Tibial nerve (tissue), 4 donors: Measurements from ENCODE around the gene CALCR.

Source experiments
- CTCF ChIP-seq, 5 experiments: fragments of 200-600 bp in 3 of 5; fragments of 450-650 bp in 2 of 5; sonication (generic) in 3 of 5; IDR thresholded peaks; one replicate each; pipeline ENCODE4 v1.5.1; 2016 to 2019; ENCODE audit warnings: antibody characterized with exemption in 5 of 5, mild to moderate bottlenecking in 3 of 5, moderate library complexity in 2 of 5
- EP300 ChIP-seq, 2 donors: sonication (generic); formaldehyde crosslinking; IDR thresholded peaks; one replicate each; pipeline ENCODE4 v1.6.1; 2017; ENCODE audit warnings: antibody characterized with exemption in 2 of 2, mild to moderate bottlenecking in 1 of 2
- POLR2A ChIP-seq, 2 donors: fragments of 450-650 bp; IDR thresholded peaks; one replicate each; pipeline ENCODE4 v1.6.1; 2017; ENCODE audit warnings: antibody characterized with exemption in 2 of 2, mild to moderate bottlenecking in 2 of 2, moderate library complexity in 2 of 2

GRCh38 chr7:93578762-93579161 is 4.2 kb upstream of the CALCR start:
- TF ChIP-seq CTCF (IDR thresholded peaks at IDR 0.05), result no peak
- TF ChIP-seq POLR2A (IDR thresholded peaks at IDR 0.05), result no peak
- no peak for TF ChIP-seq EP300 (IDR thresholded peaks at IDR 0.05)
